DMS53 treated with DMSO at 0.1 percent for 48 hours (cell line): ENCODE data around the gene LMNTD2.

Experiments used
- DNase-seq: peaks from one replicate; lab custom pipeline; 2025; ENCODE audit not compliant: unreplicated experiment; lab: John Stamatoyannopoulos, UW

The LMNTD2 gene

GRCh38 chr11:568306-569157 is 8.0 kb upstream of the LMNTD2 start:
- peak; percentile 94 for DNase-seq

- peak; percentile 13 for DNase-seq
Measured at GRCh38 chr11:567629-568292, 7.2 kb upstream of the LMNTD2 start.

GRCh38 chr11:567011-567628 is 6.6 kb upstream of the LMNTD2 start:
- no peak for DNase-seq

- DNase-seq, result no peak
Measured at GRCh38 chr11:565921-566509, 5.5 kb upstream of the LMNTD2 start.

GRCh38 chr11:563812-564578 is 3.5 kb upstream of the LMNTD2 start:
- no peak for DNase-seq

- DNase-seq, result no peak
Measured at GRCh38 chr11:563066-563811, 2.7 kb upstream of the LMNTD2 start.

GRCh38 chr11:562046-562645 is 1.6 kb upstream of the LMNTD2 start:
- DNase-seq, result no peak

GRCh38 chr11:561148-562003 is 838 bp upstream of the LMNTD2 start:
- DNase-seq, result peak; percentile 78

GRCh38 chr11:559712-560304 is 730 bp downstream of the LMNTD2 start:
- no peak for DNase-seq

GRCh38 chr11:559020-559620 is 1.4 kb downstream of the LMNTD2 start:
- DNase-seq, result no peak

- no peak for DNase-seq
Measured at GRCh38 chr11:558503-558902, 2.0 kb downstream of the LMNTD2 start.

- no peak for DNase-seq
Measured at GRCh38 chr11:557328-558132, 3.0 kb downstream of the LMNTD2 start.

GRCh38 chr11:556662-557256 is 3.8 kb downstream of the LMNTD2 start:
- DNase-seq, result no peak

- DNase-seq, result peak; percentile 22
Measured at GRCh38 chr11:555780-556661, 4.5 kb downstream of the LMNTD2 start.

GRCh38 chr11:555227-555779 is 5.2 kb downstream of the LMNTD2 start:
- DNase-seq, result no peak
